CD8-positive, alpha-beta memory T cell (primary cell): Measurements from ENCODE around the gene PCK2. TPM values are rescaled to one million over a fixed set of nuclear protein-coding genes. Genes with fewer than 3 reads are reported as not detected.

Experiments used
- CTCF ChIA-PET: fragments of 350-600 bp; sonication (Branson Sonifier 250); formaldehyde crosslinking; loops from one replicate; lab custom pipeline; 2021; ENCODE audit warnings: antibody characterized with exemption; lab: Charles Lee
- POLR2A ChIA-PET: fragments of 350-600 bp; sonication (Branson Sonifier 250); formaldehyde crosslinking; loops from one replicate; lab custom pipeline; 2021; ENCODE audit warnings: antibody characterized with exemption; lab: Charles Lee
- DNase-seq, 5 donors: peaks; one replicate each; pipeline versions ENCODE4 v3.0.0 to v3.0.0-alpha.2; 2020 to 2022; ENCODE audit warnings: mixed read lengths in 1 of 5
- H3K27ac ChIP-seq: one replicate; pipeline ENCODE4 v1.7.0; 2013; ENCODE audit warnings: low read depth, mild to moderate bottlenecking, low read length, moderate library complexity
- H3K27me3 ChIP-seq: 2 replicates; pipeline ENCODE4 v1.7.0; 2013; ENCODE audit warnings: low read length, mild to moderate bottlenecking; ENCODE audit not compliant: insufficient read depth, poor library complexity, severe bottlenecking
- H3K36me3 ChIP-seq: 2 replicates; pipeline ENCODE4 v1.7.0; 2013; ENCODE audit warnings: mild to moderate bottlenecking, low read length, moderate library complexity; ENCODE audit not compliant: insufficient read depth
- H3K4me1 ChIP-seq: 2 replicates; pipeline ENCODE4 v1.7.0; 2013; ENCODE audit warnings: mild to moderate bottlenecking, low read length, moderate library complexity; ENCODE audit not compliant: insufficient read depth
- H3K4me3 ChIP-seq: 2 replicates; pipeline ENCODE4 v1.7.0; 2013; ENCODE audit warnings: mild to moderate bottlenecking, low read length
- H3K9me3 ChIP-seq: 2 replicates; pipeline ENCODE4 v1.7.0; 2013; ENCODE audit warnings: mild to moderate bottlenecking, low read length
- H3K27ac Mint-ChIP-seq, 8 donors: one replicate each; pipeline ENCODE4 v1.8.0; 2020 to 2021; ENCODE audit warnings: mixed read lengths in 8 of 8, mild to moderate bottlenecking in 6 of 8, inconsistent platforms in 3 of 8, moderate library complexity in 3 of 8
- H3K27me3 Mint-ChIP-seq, 2 donors: one replicate each; pipeline ENCODE4 v1.8.0; 2020 to 2021; ENCODE audit warnings: mixed read lengths in 2 of 2, mild to moderate bottlenecking in 1 of 2, moderate library complexity in 1 of 2
- H3K36me3 Mint-ChIP-seq, 3 donors: one replicate each; pipeline ENCODE4 v1.8.0; 2020 to 2021; ENCODE audit warnings: mixed read lengths in 3 of 3, inconsistent platforms in 1 of 3, mild to moderate bottlenecking in 1 of 3
- H3K4me1 Mint-ChIP-seq, 3 donors: one replicate each; pipeline ENCODE4 v1.8.0; 2020 to 2021; ENCODE audit warnings: mixed read lengths in 3 of 3, inconsistent platforms in 1 of 3, mild to moderate bottlenecking in 1 of 3
- H3K4me3 Mint-ChIP-seq, 7 donors: one replicate each; pipeline ENCODE4 v1.8.0; 2020 to 2021; ENCODE audit warnings: mixed read lengths in 7 of 7, mild to moderate bottlenecking in 6 of 7, moderate library complexity in 4 of 7, inconsistent platforms in 2 of 7
- H3K9me3 Mint-ChIP-seq, 5 donors: one replicate each; pipeline ENCODE4 v1.8.0; 2020 to 2022; ENCODE audit warnings: mixed read lengths in 5 of 5, mild to moderate bottlenecking in 3 of 5, moderate library complexity in 2 of 5, inconsistent platforms in 1 of 5
- polyA plus RNA-seq: library from polyadenylated mRNA; unstranded; fragments of 300-500 nt; fragmentation: Illumina TruSeq; gene quantifications from one replicate; pipeline ENCODE4 v1.2.3, GENCODE V29; 2021
- total RNA-seq, 2 experiments: library from RNA; stranded (reverse); gene quantifications; one replicate each; pipeline ENCODE4 v1.2.3, GENCODE V29; 2021

Gene PCK2
- total and polyA plus RNA-seq, 3 experiments from 2014 or later, result 16.9 to 88.3 (median 79.6) TPM

DNA sequence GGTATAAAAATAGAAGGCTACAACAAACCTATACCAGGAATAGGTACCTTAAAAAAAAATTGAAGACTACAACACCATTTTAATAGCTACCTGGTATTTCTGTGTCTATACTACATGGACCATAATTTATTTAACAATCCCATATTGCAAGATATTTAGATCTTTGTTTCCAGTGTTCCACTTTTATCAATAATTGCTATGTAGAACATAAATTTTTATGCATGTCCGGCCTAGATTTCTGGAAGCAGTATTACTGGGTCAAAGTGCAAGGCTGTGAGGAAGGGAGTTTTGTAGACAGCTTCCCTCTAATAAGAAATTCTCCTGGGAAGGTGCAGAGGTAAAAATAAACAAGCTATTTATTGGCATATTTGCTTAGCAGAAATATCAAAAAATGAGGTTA is 16.4 kb downstream of the PCK2 start:
- Histone ChIP-seq H3K27me3 (no peaks in the 10 kb centered on the region), H3K27ac (no peak overlapping the region), H3K9me3 (no peaks in the 10 kb centered on the region), H3K4me3 (no peak overlapping the region), H3K4me1 (peaks cover 18% of the 10 kb centered on the region), H3K36me3 (no peaks in the 10 kb centered on the region)
- H3K9me3 Mint-ChIP-seq, result no peaks in the 10 kb centered on the region
- POLR2A ChIA-PET, result interaction anchor here (0.5 to 2.9 kb wide), 4 partner anchors 16 to 132 kb away, joined by 3 to 26 read pairs (median 4); partner anchors contain the start of genes PCK2, RNF31 and TINF2
- peak overlapping the region in 1 of 7 donors; percentile 16 for H3K4me3 Mint-ChIP-seq
- no peak for DNase-seq
- peaks cover 0 to 5% of the 10 kb centered on the region in 2 donors for H3K27me3 Mint-ChIP-seq
- CTCF ChIA-PET, result interaction anchor here (0.7 to 11.6 kb wide), 10 partner anchors 17 to 478 kb away, joined by 3 to 185 read pairs (median 21); partner anchors contain the start of genes EMC9, IRF9, PCK2 and PSME1
- H3K27ac Mint-ChIP-seq, result peak overlapping the region in 4 of 8 donors; percentile 48 to 84 (median 72)
- peaks cover 16 to 23% (median 17%) of the 10 kb centered on the region in 3 donors for H3K4me1 Mint-ChIP-seq
- H3K36me3 Mint-ChIP-seq, result peaks cover 0 to 16% (median 0%) of the 10 kb centered on the region in 3 donors

DNA sequence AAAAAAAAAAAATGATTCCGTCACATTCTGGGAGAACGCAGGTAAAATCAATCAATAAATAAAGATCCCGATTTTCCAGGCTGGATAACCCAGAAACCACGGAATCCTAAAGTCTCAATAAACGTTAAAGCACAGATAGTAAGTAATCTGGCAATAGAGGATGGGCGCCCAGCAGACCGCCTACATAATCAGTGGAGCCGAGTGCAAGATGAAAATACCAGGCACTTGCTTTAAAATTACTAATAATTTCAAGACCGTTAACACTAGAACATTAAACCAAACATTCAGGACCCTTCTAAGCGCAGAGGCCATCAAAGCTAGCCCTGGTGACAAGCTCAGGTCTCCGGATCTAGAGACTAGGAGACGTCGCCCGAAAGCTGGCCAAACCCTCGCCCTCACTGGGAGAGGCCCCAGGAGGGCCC is 19.3 kb downstream of the PCK2 start:
- H3K27ac Mint-ChIP-seq, result peak overlapping the region; percentile 98 to 100 (median 99)
- H3K27me3 ChIP-seq, result no peaks in the 10 kb centered on the region
- DNase-seq, result no peak
- H3K4me3 ChIP-seq, result peak overlapping the region; percentile 99
- peaks cover 13% of the 10 kb centered on the region for H3K36me3 ChIP-seq
- ChIA-PET CTCF (interaction anchor here (0.8 to 4.4 kb wide), 10 partner anchors 9 to 194 kb away, joined by 3 to 34 read pairs (median 7); partner anchors contain the start of genes CIDEB, IRF9, PSME1 and PSME2), POLR2A (interaction anchor here (1.8 to 4.6 kb wide), 11 partner anchors 20 to 158 kb away, joined by 6 to 58 read pairs (median 22); partner anchors contain the start of genes CHMP4A, EMC9, IRF9 and PCK2)
- H3K27ac ChIP-seq, result peak overlapping the region; percentile 98
- H3K4me1 ChIP-seq, result peaks cover 39% of the 10 kb centered on the region
- peaks cover 0 to 40% (median 7%) of the 10 kb centered on the region in 3 donors for H3K36me3 Mint-ChIP-seq
- H3K9me3 ChIP-seq, result no peaks in the 10 kb centered on the region
- no peaks in the 10 kb centered on the region for H3K9me3 Mint-ChIP-seq
- peaks cover 35 to 44% (median 41%) of the 10 kb centered on the region in 3 donors for H3K4me1 Mint-ChIP-seq
- H3K4me3 Mint-ChIP-seq, result peak overlapping the region; percentile 96 to 100 (median 98)
- peaks cover 0 to 5% of the 10 kb centered on the region in 2 donors for H3K27me3 Mint-ChIP-seq

DNA sequence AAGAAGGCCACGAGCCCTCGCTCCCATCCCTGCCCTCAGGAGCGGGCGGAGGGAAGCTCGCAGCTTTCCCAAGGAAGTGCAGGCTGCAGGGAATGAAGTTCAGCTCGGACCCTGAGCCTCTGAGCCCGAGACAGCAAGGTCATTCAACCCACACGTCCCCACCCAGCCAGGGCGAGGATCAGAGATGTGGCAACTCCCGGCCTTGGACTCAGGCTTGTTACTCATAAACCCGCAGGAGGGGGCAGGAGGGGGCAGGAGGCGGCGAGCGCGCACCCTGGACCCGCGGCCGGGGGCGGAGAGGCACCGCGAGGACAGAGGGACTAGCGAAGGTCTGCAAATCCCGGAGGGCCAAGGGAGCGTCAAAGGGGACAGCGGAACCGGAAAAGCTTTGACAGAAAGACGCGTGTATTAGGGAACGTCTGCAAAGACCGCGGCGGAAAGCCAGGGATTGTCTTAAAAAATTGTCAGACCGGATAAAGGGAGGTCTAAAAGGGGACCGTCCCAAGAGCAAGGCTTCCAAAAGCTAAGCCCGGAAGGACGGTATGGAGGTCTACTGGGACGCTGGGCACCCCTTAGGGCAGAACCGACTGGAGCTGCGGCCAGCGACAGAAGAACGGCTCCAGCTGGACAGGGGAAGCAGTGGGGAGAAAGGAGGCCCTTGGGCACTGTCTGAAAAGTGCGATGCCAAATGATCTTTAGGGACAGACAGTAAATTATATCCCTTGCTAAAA is 19.9 kb downstream of the PCK2 start:
- Histone ChIP-seq H3K9me3 (no peaks in the 10 kb centered on the region), H3K4me1 (peaks cover 34% of the 10 kb centered on the region), H3K4me3 (peak overlapping the region; percentile 99), H3K27ac (peak overlapping the region; percentile 98), H3K27me3 (no peaks in the 10 kb centered on the region), H3K36me3 (peaks cover 19% of the 10 kb centered on the region)
- H3K27ac Mint-ChIP-seq, result peak overlapping the region; percentile 98 to 100 (median 99)
- peaks cover under 1 to 46% (median 13%) of the 10 kb centered on the region in 3 donors for H3K36me3 Mint-ChIP-seq
- CTCF ChIA-PET, result interaction anchor here (0.8 to 4.4 kb wide), 18 partner anchors 8 to 194 kb away, joined by 3 to 34 read pairs (median 6); partner anchors contain the start of genes CIDEB, EMC9, IRF9 and PSME1
- H3K4me3 Mint-ChIP-seq, result peak overlapping the region; percentile 96 to 100 (median 98)
- POLR2A ChIA-PET, result interaction anchor here (0.7 to 4.6 kb wide), 19 partner anchors 12 to 317 kb away, joined by 3 to 58 read pairs (median 10); partner anchors contain the start of genes CHMP4A, DHRS1, EMC9 and IRF9
- DNase-seq, result peak in 4 of 5 donors; percentile 69 to 88 (median 79)
- H3K27me3 Mint-ChIP-seq, result peaks cover 0 to 5% of the 10 kb centered on the region in 2 donors
- peaks cover 31 to 39% (median 38%) of the 10 kb centered on the region in 3 donors for H3K4me1 Mint-ChIP-seq
- H3K9me3 Mint-ChIP-seq, result no peaks in the 10 kb centered on the region

DNA sequence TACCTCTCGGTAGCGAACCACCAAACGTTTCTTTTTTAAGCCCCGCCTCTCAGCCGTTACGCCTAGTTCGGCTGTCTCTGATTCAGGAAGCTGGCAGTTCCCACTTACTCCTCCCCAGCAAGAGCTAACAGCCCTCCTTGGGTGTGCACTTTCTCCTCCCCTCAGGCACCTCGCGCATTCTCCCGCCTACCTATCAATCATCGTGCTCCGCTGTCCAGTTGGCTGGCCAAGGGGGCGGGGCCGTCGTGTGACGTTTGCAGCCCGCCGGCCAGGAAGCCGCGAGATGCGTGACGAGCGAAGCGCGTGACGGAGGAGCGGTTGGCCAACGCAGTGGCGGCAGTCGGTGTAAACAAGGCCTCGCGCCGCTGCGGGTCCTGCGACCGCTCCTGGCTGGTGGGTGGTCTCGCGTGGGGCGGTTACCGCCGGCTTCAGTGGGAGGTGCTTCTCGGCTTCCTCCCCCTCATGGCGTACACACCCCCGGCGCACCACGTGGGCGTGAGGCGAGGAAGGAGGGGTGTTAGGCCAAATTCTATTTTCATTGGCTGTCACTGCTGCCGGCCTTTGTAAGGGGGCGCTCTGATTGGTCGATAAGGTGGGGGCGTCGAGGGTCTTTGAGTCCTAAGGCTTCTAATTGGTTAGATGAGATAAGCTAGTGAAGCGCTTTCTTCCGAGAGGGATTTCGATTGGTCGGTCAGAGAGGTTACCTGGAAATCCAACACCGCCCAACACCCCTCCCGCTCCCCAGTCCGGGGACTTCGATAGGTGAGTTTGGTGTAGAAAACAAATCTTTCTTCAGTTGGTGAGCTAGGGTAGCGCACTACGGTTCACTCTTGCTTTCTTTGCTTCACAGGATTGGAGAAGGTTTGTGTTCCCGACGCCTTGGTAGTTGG is 20.7 kb downstream of the PCK2 start, which contains the start of the genes DCAF11 and NRL:
TSS of gene DCAF11 (plus strand) at position 246 of the 890 bp plus-strand sequence. CDS start 818 bp downstream, outside the sequence.
TSS of gene NRL (minus strand) at position 418 of the 890 bp plus-strand sequence. CDS start 32,101 bp downstream, outside the sequence.
- peak; percentile 97 to 100 (median 99) for DNase-seq
- H3K4me3 ChIP-seq, result peak within 1 kb of the TSS; percentile 99
- H3K27me3 ChIP-seq, result no peaks in the 10 kb centered on the region
- CTCF ChIA-PET, result interaction anchor here (0.8 to 4.4 kb wide), 23 partner anchors 8 to 327 kb away, joined by 3 to 34 read pairs (median 6); partner anchors contain the start of genes CHMP4A, CIDEB, EMC9 and IPO4
- H3K36me3 Mint-ChIP-seq, result peaks cover 5 to 54% (median 19%) of the 10 kb centered on the region in 3 donors
- peaks cover 30 to 37% (median 36%) of the 10 kb centered on the region in 3 donors for H3K4me1 Mint-ChIP-seq
- H3K9me3 Mint-ChIP-seq, result no peaks in the 10 kb centered on the region
- H3K36me3 ChIP-seq, result peaks cover 27% of the 10 kb centered on the region
- H3K27me3 Mint-ChIP-seq, result peaks cover 0 to 5% of the 10 kb centered on the region in 2 donors
- peak within 1 kb of the TSS; percentile 98 for H3K27ac ChIP-seq
- no peaks in the 10 kb centered on the region for H3K9me3 ChIP-seq
- H3K4me1 ChIP-seq, result peaks cover 28% of the 10 kb centered on the region
- H3K4me3 Mint-ChIP-seq, result peak within 1 kb of the TSS; percentile 96 to 100 (median 98)
- H3K27ac Mint-ChIP-seq, result peak within 1 kb of the TSS; percentile 98 to 100 (median 99)
- POLR2A ChIA-PET, result interaction anchor here (0.7 to 4.6 kb wide), 22 partner anchors 11 to 794 kb away, joined by 3 to 58 read pairs (median 6); partner anchors contain the start of genes CHMP4A, DHRS1, DHRS4 and EMC9

DNA sequence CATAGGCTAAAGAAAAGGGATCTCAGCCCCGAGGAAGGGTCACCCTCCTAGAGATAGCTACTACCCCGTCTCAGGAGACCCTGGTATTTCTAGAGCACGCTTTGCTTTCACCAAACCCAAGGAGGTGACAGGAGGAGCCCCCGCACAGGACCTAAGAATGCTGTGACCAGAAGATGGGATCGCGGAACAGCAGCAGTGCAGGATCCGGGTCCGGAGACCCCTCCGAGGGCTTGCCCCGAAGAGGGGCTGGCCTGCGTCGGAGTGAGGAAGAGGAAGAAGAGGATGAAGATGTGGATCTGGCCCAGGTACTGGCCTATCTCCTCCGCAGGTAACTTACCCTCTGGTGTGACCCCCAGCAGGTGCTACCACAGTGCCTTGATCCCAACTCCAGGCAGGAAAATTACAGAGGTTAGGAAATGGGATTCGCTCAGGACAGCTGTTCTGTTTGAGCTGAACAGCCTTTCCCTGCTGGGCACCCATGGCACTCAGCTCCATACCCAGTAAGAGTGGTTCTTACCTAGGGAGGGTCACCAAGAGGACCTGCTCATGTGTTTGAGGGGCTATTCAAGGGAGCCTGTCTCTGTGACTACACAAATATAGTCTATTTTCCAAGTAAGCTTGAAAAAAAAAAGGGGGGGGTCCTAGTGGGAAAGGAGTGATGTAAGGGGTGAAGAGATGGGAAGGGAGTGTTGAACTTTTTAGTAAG is 21.5 kb downstream of the PCK2 start:
- peak overlapping the region; percentile 93 for H3K4me3 ChIP-seq
- H3K4me3 Mint-ChIP-seq, result peak overlapping the region; percentile 96 to 100 (median 98)
- no peaks in the 10 kb centered on the region for H3K9me3 Mint-ChIP-seq
- H3K36me3 ChIP-seq, result peaks cover 32% of the 10 kb centered on the region
- peak overlapping the region; percentile 98 to 100 (median 99) for H3K27ac Mint-ChIP-seq
- H3K36me3 Mint-ChIP-seq, result peaks cover 5 to 58% (median 19%) of the 10 kb centered on the region in 3 donors
- peaks cover 30 to 37% (median 35%) of the 10 kb centered on the region in 3 donors for H3K4me1 Mint-ChIP-seq
- H3K9me3 ChIP-seq, result no peaks in the 10 kb centered on the region
- ChIA-PET POLR2A (interaction anchor here (0.9 to 4.6 kb wide), 19 partner anchors 10 to 795 kb away, joined by 3 to 58 read pairs (median 10); partner anchors contain the start of genes CHMP4A, DHRS1, DHRS4 and EMC9), CTCF (interaction anchor here (1.0 to 4.4 kb wide), 19 partner anchors 9 to 326 kb away, joined by 3 to 34 read pairs (median 8); partner anchors contain the start of genes CHMP4A, CIDEB, EMC9 and IPO4)
- H3K27me3 Mint-ChIP-seq, result peaks cover 0 to 5% of the 10 kb centered on the region in 2 donors
- no peaks in the 10 kb centered on the region for H3K27me3 ChIP-seq
- peaks cover 28% of the 10 kb centered on the region for H3K4me1 ChIP-seq
- H3K27ac ChIP-seq, result peak overlapping the region; percentile 98
- no peak for DNase-seq

DNA sequence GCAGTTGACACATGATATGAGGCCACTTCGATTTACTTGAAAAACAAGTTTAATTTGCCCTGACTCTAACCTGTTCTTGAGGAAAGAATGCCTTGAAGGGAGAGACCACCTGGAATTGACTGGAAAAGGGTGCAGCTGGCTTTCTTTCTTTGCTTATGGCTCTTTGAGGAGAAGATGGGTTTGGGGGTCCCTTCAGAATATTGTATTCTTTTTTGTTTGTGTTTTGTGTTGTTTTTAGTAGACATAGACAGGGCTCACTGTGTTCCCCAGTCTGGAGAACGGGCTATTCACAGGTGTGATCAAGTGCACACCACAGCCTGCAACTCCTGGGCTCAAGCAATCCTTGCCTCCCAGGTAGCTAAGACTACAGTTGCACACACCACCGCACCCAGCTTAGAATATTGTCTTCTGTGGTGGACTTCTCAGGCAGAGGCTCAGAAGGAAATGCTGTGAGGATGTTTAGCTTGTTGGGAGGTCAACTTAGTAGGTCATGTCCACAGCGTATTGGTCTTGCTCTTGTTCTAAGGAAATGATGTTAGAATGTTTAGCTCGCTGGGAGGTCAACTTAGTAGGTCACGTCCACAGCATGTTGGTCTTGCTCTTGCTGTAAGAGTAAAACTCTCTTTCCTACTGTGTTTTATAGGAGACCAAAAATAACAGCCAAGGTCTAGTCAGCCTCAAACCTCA is 22.2 kb downstream of the PCK2 start:
- Mint-ChIP-seq H3K36me3 (peaks cover 5 to 65% (median 19%) of the 10 kb centered on the region in 3 donors), H3K9me3 (no peaks in the 10 kb centered on the region), H3K4me3 (peak overlapping the region; percentile 96 to 100 (median 98)), H3K27ac (peak overlapping the region; percentile 79 to 100 (median 99)), H3K4me1 (peaks cover 30 to 37% (median 33%) of the 10 kb centered on the region in 3 donors), H3K27me3 (peaks cover 0 to 5% of the 10 kb centered on the region in 2 donors)
- Histone ChIP-seq H3K27me3 (no peaks in the 10 kb centered on the region), H3K36me3 (peaks cover 39% of the 10 kb centered on the region), H3K4me3 (peak overlapping the region; percentile 93), H3K27ac (peak overlapping the region; percentile 98), H3K9me3 (no peaks in the 10 kb centered on the region), H3K4me1 (peaks cover 28% of the 10 kb centered on the region)
- no peak for DNase-seq
- ChIA-PET CTCF (interaction anchor here (1.0 to 4.4 kb wide), 12 partner anchors 7 to 192 kb away, joined by 3 to 34 read pairs (median 10); partner anchors contain the start of genes CHMP4A, CIDEB, EMC9 and IPO4), POLR2A (interaction anchor here (1.1 to 4.6 kb wide), 6 partner anchors 16 to 163 kb away, joined by 3 to 58 read pairs (median 21); partner anchors contain the start of genes DHRS4, EMC9, PCK2 and PSME1)
